Bladder microvascular endothelial cell (primary cell): Measurements from ENCODE around the gene KCMF1. TPM values are rescaled to one million over a fixed set of nuclear protein-coding genes. Genes with fewer than 3 reads are reported as not detected.

Experiments used
- total RNA-seq: library from RNA; depleted of rRNA; stranded (reverse); fragments of >200 nt; gene quantifications from 2 replicates; pipeline ENCODE4 v1.2.3, GENCODE V29; 2014

Gene KCMF1
- 21.9 and 98.9 TPM in 2 replicates for total RNA-seq

DNA sequence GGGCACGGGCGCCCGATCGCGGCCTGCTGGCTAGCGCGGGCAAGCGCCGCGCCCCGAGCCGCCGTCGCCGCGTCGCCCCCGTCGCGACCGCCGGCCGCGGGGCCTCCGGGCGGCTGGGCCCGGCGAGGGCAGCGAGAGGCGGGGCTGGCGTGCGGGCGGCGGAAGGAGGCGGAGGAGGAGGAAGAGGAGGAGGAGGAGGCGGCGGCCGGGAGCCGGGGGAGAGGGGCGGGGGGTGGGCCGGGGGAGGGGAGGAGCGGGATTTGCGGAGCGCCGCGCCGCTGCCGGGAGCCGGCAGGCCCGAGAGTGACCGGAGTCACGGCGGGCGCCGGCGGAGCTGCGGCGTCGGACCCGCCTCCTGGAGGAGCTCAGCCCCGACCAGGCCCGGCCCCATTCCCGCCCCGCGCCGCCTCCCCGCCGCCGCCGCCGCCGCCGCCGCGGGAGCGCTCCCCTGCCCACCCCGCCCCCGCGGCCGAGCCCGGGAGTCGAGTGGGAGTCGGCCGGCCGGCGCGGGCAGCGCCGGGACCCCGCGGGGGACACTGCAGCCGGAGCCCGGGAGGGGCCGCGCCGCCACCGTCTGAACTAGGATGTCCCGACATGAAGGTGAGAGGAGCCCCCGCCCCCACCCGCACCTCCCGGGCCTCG lies at the start of gene KCMF1:
KCMF1 (plus strand) TSS at position 294 of the 642 bp plus-strand sequence; CDS start at position 585, 291 bp downstream.

Other genes with a start within 250 kb of the KCMF1 start
- gene TRABD2A, start 90.1 kb upstream of the KCMF1 start, total RNA-seq, result 0.32 and 0.38 TPM in 2 replicates
- gene TMSB10, start 65.5 kb upstream of the KCMF1 start, total RNA-seq, result 8,789 and 15,678 TPM in 2 replicates
- 2.9 and 10.3 TPM in 2 replicates for gene TCF7L1, start 162.2 kb downstream of the KCMF1 start, total RNA-seq